ENCODE measurements around the gene IDH3G. TPM values are rescaled to one million over a fixed set of nuclear protein-coding genes. Genes with fewer than 3 reads are reported as not detected.
"Not testable (repeated sequence)": the region's sequence is repeated elsewhere in the genome, so short reads cannot be mapped to it uniquely, and the experiment has no call there.

The IDH3G gene
- total and polyA plus RNA-seq, 2 donors (not counting 1 experiment from before 2014, with no cell fraction given): 62.8 to 122 TPM

GRCh38 chrX:153746359-153746758 lies 47.8 kb downstream of the IDH3G start:
- POLR2A ChIA-PET: no interaction called here
- Mint-ChIP-seq H3K27ac (no peak overlapping the region), H3K4me3 (no peak overlapping the region), H3K4me1 (peaks cover 38% of the 10 kb centered on the region), H3K27me3 (no peaks in the 10 kb centered on the region), H3K9me3 (ENCODE audit: insufficient read depth) (no peaks in the 10 kb centered on the region)
- ATAC-seq (ENCODE audit: low read depth) (no peak), DNase-seq (no peak)
- H3K9me3 ChIP-seq (ENCODE audit: control extremely low read depth in 1 of 3, control insufficient read depth in 2 of 3, insufficient read depth in 1 of 3, low read length in 2 of 3): no peaks in the 10 kb centered on the region
- no peaks in the 10 kb centered on the region for H3K27me3 ChIP-seq (replicated peaks in 1 of 4; ENCODE audit: control extremely low read depth in 1 of 4, control insufficient read depth in 3 of 4, insufficient read depth in 4 of 4, low read length in 3 of 4)
- CTCF ChIA-PET: no interaction called here
- intact Hi-C loops (cut with micrococcal nuclease): no loop called here
- H4K20me1 ChIP-seq (ENCODE audit: control insufficient read depth, insufficient read depth, low read length, poor library complexity, severe bottlenecking): no peaks in the 10 kb centered on the region
- WGBS (ENCODE audit: insufficient coverage): no CpG with 5 or more reads among the region's 3 CpGs
- no peak overlapping the region for H3K4me3 ChIP-seq (ENCODE audit: control extremely low read depth in 1 of 5, extremely low read depth in 1 of 5, insufficient read depth in 1 of 5, low read depth in 2 of 5, low read length in 4 of 5)
- H3K4me1 ChIP-seq (ENCODE audit: control insufficient read depth in 2 of 2, insufficient read depth in 2 of 2, low read length in 2 of 2): peaks cover 13 to 49% of the 10 kb centered on the region in 2 donors
- TF ChIP-seq, protein P1, sequence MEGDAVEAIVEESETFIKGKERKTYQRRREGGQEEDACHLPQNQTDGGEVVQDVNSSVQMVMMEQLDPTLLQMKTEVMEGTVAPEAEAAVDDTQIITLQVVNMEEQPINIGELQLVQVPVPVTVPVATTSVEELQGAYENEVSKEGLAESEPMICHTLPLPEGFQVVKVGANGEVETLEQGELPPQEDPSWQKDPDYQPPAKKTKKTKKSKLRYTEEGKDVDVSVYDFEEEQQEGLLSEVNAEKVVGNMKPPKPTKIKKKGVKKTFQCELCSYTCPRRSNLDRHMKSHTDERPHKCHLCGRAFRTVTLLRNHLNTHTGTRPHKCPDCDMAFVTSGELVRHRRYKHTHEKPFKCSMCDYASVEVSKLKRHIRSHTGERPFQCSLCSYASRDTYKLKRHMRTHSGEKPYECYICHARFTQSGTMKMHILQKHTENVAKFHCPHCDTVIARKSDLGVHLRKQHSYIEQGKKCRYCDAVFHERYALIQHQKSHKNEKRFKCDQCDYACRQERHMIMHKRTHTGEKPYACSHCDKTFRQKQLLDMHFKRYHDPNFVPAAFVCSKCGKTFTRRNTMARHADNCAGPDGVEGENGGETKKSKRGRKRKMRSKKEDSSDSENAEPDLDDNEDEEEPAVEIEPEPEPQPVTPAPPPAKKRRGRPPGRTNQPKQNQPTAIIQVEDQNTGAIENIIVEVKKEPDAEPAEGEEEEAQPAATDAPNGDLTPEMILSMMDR (IDR thresholded peaks at IDR 0.05): no peak
- TF ChIP-seq EZH2 (IDR thresholded peaks at IDR 0.05; ENCODE audit: borderline replicate concordance, insufficient read depth, low read depth, low read length, poor library complexity, severe bottlenecking): no peak
- no peaks in the 10 kb centered on the region for H3K79me2 ChIP-seq (ENCODE audit: control insufficient read depth, insufficient read depth, low read length)
- no peak overlapping the region for H3K4me2 ChIP-seq (replicated peaks; ENCODE audit: low read depth, low read length, poor library complexity, severe bottlenecking)
- no peak overlapping the region for H3K9ac ChIP-seq (ENCODE audit: low read length)
- no peak overlapping the region for H2AFZ ChIP-seq (ENCODE audit: insufficient read depth, low read depth, low read length, poor library complexity, severe bottlenecking)
- no peak overlapping the region for H3K27ac ChIP-seq (ENCODE audit: low read length in 2 of 2)
- H3K36me3 ChIP-seq (replicated peaks in 1 of 2; ENCODE audit: control extremely low read depth in 1 of 2, control insufficient read depth in 1 of 2, extremely low read depth in 1 of 2, insufficient read depth in 2 of 2, low read length in 1 of 2): no peaks in the 10 kb centered on the region

- POLR2A ChIA-PET; H4K20me1 ChIP-seq (ENCODE audit: control insufficient read depth, insufficient read depth, low read length, poor library complexity, severe bottlenecking); H3K9me3 ChIP-seq (ENCODE audit: control extremely low read depth in 1 of 3, control insufficient read depth in 2 of 3, insufficient read depth in 1 of 3, low read length in 2 of 3); ATAC-seq (ENCODE audit: low read depth); H3K4me2 ChIP-seq (replicated peaks; ENCODE audit: low read depth, low read length, poor library complexity, severe bottlenecking); H3K27me3 ChIP-seq (replicated peaks in 1 of 4; ENCODE audit: control extremely low read depth in 1 of 4, control insufficient read depth in 3 of 4, insufficient read depth in 4 of 4, low read length in 3 of 4); intact Hi-C loops (cut with micrococcal nuclease); H3K27me3 Mint-ChIP-seq; DNase-seq; H3K27ac ChIP-seq (ENCODE audit: low read length in 2 of 2); H3K79me2 ChIP-seq (ENCODE audit: control insufficient read depth, insufficient read depth, low read length); H2AFZ ChIP-seq (ENCODE audit: insufficient read depth, low read depth, low read length, poor library complexity, severe bottlenecking); H3K4me3 ChIP-seq (ENCODE audit: control extremely low read depth in 1 of 5, extremely low read depth in 1 of 5, insufficient read depth in 1 of 5, low read depth in 2 of 5, low read length in 4 of 5); H3K36me3 ChIP-seq (replicated peaks in 1 of 2; ENCODE audit: control extremely low read depth in 1 of 2, control insufficient read depth in 1 of 2, extremely low read depth in 1 of 2, insufficient read depth in 2 of 2, low read length in 1 of 2); H3K9me3 Mint-ChIP-seq (ENCODE audit: insufficient read depth); H3K9ac ChIP-seq (ENCODE audit: low read length): not testable (repeated sequence)
- Mint-ChIP-seq H3K4me1 (peaks cover 38% of the 10 kb centered on the region), H3K27ac (peak overlapping the region; percentile 53), H3K4me3 (peak overlapping the region; percentile 53)
- peaks cover 10 to 52% of the 10 kb centered on the region in 2 donors for H3K4me1 ChIP-seq (ENCODE audit: control insufficient read depth in 2 of 2, insufficient read depth in 2 of 2, low read length in 2 of 2)
- CTCF ChIA-PET: interaction anchor here (1.0 kb wide), 1 partner anchor 11 kb away, joined by 4 read pairs; no protein-coding TSS in a partner anchor
- WGBS (ENCODE audit: insufficient coverage): no CpG with 5 or more reads among the region's 12 CpGs
Measured at GRCh38 chrX:153745067-153745433, 49.1 kb downstream of the IDH3G start.
